GM10266 (cell line): ENCODE results near the gene CDKL5.

Experiments used
- DNase-seq: peaks from one replicate; pipeline ENCODE4 v3.0.0; 2012; ENCODE audit errors: extremely low spot score
- TF ChIP-seq, protein P1 (sequence below): IDR thresholded peaks from 2 replicates; pipeline ENCODE4 v1.5.1; 2012; ENCODE audit warnings: mild to moderate bottlenecking, low read depth; ENCODE audit not compliant: control insufficient read depth, insufficient read depth; ENCODE audit errors: missing control alignments

The CDKL5 gene

GRCh38 chrX:18545771-18546170, 120.4 kb downstream of the CDKL5 start:
- DNase-seq: no peak
- TF ChIP-seq, protein P1, sequence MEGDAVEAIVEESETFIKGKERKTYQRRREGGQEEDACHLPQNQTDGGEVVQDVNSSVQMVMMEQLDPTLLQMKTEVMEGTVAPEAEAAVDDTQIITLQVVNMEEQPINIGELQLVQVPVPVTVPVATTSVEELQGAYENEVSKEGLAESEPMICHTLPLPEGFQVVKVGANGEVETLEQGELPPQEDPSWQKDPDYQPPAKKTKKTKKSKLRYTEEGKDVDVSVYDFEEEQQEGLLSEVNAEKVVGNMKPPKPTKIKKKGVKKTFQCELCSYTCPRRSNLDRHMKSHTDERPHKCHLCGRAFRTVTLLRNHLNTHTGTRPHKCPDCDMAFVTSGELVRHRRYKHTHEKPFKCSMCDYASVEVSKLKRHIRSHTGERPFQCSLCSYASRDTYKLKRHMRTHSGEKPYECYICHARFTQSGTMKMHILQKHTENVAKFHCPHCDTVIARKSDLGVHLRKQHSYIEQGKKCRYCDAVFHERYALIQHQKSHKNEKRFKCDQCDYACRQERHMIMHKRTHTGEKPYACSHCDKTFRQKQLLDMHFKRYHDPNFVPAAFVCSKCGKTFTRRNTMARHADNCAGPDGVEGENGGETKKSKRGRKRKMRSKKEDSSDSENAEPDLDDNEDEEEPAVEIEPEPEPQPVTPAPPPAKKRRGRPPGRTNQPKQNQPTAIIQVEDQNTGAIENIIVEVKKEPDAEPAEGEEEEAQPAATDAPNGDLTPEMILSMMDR: no peak

DNA sequence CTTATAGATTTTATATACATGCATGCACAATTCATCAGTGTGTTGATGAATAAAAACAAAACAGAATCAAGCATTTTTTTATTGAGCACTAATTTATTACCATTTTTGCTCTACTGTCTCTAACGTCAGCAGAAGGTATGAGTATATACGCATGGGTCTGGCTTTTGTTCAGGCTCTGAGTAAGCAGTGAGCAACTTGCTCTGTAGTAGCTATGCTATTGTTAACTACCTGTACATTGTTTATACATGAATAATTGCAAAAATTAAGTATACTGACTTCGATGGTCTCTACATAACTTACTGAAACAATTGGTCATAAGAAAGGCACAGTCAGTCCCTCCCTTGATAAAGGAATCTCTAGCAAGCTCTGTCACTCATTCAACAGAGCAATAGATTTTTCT, 123.6 kb downstream of the CDKL5 start:
- DNase-seq: no peak
- TF ChIP-seq, protein P1: no peak

- DNase-seq: no peak
- TF ChIP-seq, protein P1: no peak
Measured at GRCh38 chrX:18549643-18550042, 124.2 kb downstream of the CDKL5 start.

DNA sequence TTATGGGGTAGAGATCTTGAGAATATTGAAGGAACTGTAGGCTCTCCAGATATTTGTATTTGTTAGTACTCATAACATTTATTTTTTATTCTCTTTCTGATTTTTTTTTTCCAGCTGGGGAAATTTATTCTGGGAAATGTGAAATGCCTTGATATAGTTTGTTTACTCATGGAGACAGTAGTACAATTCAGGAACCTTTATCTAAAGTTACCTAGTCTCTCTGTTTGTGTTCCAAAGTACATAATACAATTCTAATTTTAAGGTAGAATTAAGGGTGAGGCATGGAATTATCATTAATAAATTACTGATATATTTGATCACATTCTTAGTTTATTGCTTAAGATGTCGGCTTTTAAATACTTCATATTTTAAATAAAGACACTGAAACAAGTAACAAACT, 132.5 kb downstream of the CDKL5 start:
- DNase-seq: no peak
- TF ChIP-seq, protein P1: no peak

GRCh38 chrX:18558799-18559198, 133.4 kb downstream of the CDKL5 start:
- DNase-seq: no peak
- TF ChIP-seq, protein P1: no peak

DNA sequence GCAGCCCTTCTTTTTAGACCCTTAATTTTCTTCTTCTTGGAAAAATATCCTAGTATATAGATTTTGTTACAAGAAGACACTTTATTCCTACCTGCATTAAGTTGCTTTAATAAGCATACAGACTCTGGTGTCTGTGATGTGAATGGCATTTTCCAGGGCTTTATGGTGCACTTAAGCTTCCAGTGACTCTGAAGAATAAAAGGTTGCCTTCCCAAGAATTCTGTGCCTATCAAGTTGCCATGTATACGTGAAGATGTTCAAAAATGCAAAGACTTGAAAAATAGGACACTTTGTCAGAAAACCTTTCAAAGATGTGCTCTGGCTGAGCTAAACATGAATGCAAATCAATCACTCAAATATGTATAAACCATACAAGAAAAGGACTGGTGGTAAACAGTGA, 135.6 kb downstream of the CDKL5 start:
- no peak for DNase-seq
- TF ChIP-seq, protein P1: no peak

- no peak for DNase-seq
- TF ChIP-seq, protein P1: no peak
Measured at GRCh38 chrX:18565727-18566126, 140.3 kb downstream of the CDKL5 start.
